ENCODE data around the gene NRXN3.

The NRXN3 gene

DNA sequence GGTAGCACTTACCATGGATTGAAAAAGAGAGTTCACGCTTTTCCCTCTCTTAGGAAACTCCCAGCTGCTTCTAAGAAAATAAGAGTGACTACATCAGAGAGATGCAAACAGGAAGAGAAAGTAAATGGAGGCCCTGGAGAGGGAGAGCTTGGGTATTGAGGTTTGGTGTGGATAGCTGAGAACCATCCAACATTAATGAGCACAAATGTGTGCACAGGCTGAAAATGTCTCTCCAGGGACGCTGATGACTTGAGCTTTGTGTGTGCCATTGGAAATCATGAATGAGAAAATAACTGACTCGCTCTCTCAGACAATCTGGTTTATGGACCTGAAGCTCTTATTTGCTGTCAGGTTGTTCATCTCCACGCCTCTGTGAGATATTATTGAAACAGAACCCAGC lies 318.8 kb downstream of the NRXN3 start:
- Histone ChIP-seq H3K36me3 (ENCODE audit: control insufficient read depth, insufficient read depth, low read length) (no peaks in the 10 kb centered on the region), H3K27ac (ENCODE audit: insufficient read depth, low read depth, low read length, poor library complexity, severe bottlenecking) (no peak overlapping the region), H3K27me3 (ENCODE audit: control insufficient read depth, insufficient read depth, low read length, poor library complexity, severe bottlenecking) (no peaks in the 10 kb centered on the region), H3K9me3 (ENCODE audit: control insufficient read depth, low read length) (no peaks in the 10 kb centered on the region), H3K4me1 (ENCODE audit: control insufficient read depth, insufficient read depth, low read length) (no peaks in the 10 kb centered on the region), H3K4me3 (ENCODE audit: insufficient read depth, low read depth, low read length) (no peak overlapping the region)
- WGBS, 2 experiments = 93 to 94% methylated on average over 4 of the region's 4 CpGs

DNA sequence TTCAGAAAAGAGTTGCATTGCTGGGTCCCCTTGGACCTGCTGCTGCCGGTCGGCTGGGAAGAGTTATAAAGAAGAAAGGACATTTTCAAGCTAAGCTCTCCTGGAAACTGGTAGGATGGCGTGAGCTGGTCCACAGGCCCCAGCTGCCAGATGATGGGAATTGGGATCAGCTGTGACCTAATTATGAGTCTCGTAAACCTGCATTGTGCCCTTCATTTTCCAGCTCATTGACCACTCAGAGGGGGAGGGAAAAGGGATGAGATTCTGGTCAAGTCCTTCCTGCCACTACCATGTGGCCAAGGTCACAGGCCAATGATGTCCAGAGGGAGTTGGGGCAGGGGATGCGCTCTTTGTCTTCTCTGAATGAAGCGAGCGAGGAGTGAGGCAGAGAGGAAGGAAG lies 320.9 kb downstream of the NRXN3 start:
- Histone ChIP-seq H3K36me3 (ENCODE audit: control insufficient read depth, insufficient read depth, low read length) (no peaks in the 10 kb centered on the region), H3K4me3 (ENCODE audit: insufficient read depth, low read depth, low read length) (no peak overlapping the region)
- 85 to 91% methylated on average over 7 of the region's 7 CpGs for WGBS, 2 experiments

DNA sequence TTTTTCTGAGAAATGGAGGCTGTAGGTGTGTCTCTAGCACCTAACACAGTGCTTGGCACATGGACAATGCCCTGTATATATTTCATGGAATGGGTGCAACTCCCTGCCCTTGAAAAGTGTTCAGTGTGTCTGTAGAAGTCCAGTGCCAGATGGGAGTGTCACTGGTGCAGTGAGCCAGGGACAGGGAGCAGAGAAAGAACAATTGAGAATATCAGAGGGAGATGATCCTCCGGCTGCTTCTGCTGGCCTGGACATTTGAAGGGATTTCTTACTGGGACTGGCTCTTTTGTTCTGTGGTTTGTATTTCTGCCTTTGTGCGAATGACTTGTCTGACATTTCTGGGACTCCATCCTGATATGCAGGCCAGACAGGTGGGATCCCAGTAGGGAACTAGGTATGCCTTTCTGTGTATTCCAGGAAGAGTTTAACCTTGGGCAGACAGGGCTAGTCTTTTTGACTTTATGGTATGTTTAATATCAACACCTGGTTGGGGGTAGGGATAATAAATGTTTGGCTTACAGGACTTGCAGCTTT lies 328.0 kb downstream of the NRXN3 start:
- H3K9me3 ChIP-seq (ENCODE audit: control insufficient read depth, low read length) = no peaks in the 10 kb centered on the region
- no peaks in the 10 kb centered on the region for H3K27me3 ChIP-seq (ENCODE audit: control insufficient read depth, insufficient read depth, low read length, poor library complexity, severe bottlenecking)
- H3K27ac ChIP-seq (ENCODE audit: insufficient read depth, low read depth, low read length, poor library complexity, severe bottlenecking) = no peak overlapping the region
- no peaks in the 10 kb centered on the region for H3K36me3 ChIP-seq (ENCODE audit: control insufficient read depth, insufficient read depth, low read length)
- WGBS, 2 experiments = 93 to 96% methylated on average over 2 of the region's 2 CpGs
- H3K4me3 ChIP-seq (ENCODE audit: insufficient read depth, low read depth, low read length) = no peak overlapping the region
- H3K4me1 ChIP-seq (ENCODE audit: control insufficient read depth, insufficient read depth, low read length) = peaks cover 3% of the 10 kb centered on the region

More for the DNA sequence above, 320.9 kb downstream of the NRXN3 start:
- no peaks in the 10 kb centered on the region for H3K9me3 ChIP-seq (ENCODE audit: control insufficient read depth, low read length)
- no peaks in the 10 kb centered on the region for H3K27me3 ChIP-seq (ENCODE audit: control insufficient read depth, insufficient read depth, low read length, poor library complexity, severe bottlenecking)
- H3K4me1 ChIP-seq (ENCODE audit: control insufficient read depth, insufficient read depth, low read length) = no peaks in the 10 kb centered on the region
- no peak overlapping the region for H3K27ac ChIP-seq (ENCODE audit: insufficient read depth, low read depth, low read length, poor library complexity, severe bottlenecking)

DNA sequence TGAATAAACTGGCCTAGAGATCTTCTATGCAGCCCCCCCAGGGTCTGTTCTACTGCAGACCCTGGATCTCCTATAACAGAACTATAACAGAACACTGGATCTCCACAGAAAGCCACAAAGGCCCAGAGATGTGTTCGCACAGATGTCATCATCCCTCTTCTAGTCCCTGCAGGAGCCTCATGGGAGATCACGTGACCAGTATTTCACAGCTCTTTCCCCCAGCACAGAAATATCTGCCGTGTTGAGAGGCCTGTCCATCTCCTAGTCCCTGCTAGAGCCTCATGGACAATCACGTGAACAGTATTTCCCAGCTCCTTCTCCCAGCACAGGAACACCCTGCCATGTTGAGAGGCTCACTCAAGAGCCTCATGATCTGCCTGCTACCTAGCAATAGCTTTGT lies 331.7 kb downstream of the NRXN3 start:
- H3K27ac ChIP-seq (ENCODE audit: insufficient read depth, low read depth, low read length, poor library complexity, severe bottlenecking) = no peak overlapping the region
- no peaks in the 10 kb centered on the region for H3K9me3 ChIP-seq (ENCODE audit: control insufficient read depth, low read length)
- no peaks in the 10 kb centered on the region for H3K27me3 ChIP-seq (ENCODE audit: control insufficient read depth, insufficient read depth, low read length, poor library complexity, severe bottlenecking)
- no peaks in the 10 kb centered on the region for H3K36me3 ChIP-seq (ENCODE audit: control insufficient read depth, insufficient read depth, low read length)
- H3K4me1 ChIP-seq (ENCODE audit: control insufficient read depth, insufficient read depth, low read length) = peaks cover 3% of the 10 kb centered on the region
- 88 to 91% methylated on average over 4 of the region's 4 CpGs for WGBS, 2 experiments
- no peak overlapping the region for H3K4me3 ChIP-seq (ENCODE audit: insufficient read depth, low read depth, low read length)

DNA sequence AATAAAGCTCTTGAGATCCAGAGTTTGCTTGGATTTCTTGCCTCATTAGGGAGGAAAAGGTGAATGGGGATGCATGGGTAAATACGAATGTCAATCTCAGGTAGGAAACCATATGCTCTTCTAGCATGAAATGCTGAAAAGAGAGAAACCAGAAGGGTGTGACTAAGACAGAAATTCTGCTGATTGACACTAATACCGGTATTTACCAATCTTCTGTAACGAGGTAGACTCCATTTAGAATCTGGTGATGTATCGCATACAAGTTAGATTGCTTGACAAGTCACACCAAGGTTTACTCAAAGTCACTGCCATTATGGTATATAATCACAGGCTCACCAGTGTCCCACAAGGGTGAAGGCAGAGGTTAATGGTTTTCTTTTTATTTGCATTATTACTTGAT lies 337.9 kb downstream of the NRXN3 start:
- 95 to 96% methylated on average over 4 of the region's 4 CpGs for WGBS, 2 experiments
- no peaks in the 10 kb centered on the region for H3K4me1 ChIP-seq (ENCODE audit: control insufficient read depth, insufficient read depth, low read length)
- no peak overlapping the region for H3K27ac ChIP-seq (ENCODE audit: insufficient read depth, low read depth, low read length, poor library complexity, severe bottlenecking)

DNA sequence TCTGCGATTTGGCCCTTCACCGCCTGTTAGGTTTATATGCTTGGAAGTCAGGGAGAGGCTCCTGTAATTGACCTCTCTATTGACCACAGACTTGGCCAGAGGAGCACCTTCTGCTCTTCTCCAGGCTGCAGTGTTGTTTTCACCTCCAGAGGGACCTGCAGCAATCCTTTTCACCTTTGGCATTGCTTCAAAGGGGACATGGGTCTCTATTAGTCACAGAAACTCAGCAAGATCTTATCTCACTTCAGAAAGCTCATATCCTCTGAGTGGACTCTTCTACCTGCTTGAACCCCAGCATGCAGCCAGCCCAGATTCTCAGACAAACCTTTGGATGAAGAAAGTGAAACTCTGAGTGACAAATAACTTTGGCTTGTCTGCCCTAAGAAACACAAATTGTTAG lies 339.3 kb downstream of the NRXN3 start:
- 65 to 69% methylated on average over 2 of the region's 2 CpGs for WGBS, 2 experiments
- no peaks in the 10 kb centered on the region for H3K36me3 ChIP-seq (ENCODE audit: control insufficient read depth, insufficient read depth, low read length)
- H3K9me3 ChIP-seq (ENCODE audit: control insufficient read depth, low read length) = no peaks in the 10 kb centered on the region
- H3K27me3 ChIP-seq (ENCODE audit: control insufficient read depth, insufficient read depth, low read length, poor library complexity, severe bottlenecking) = no peaks in the 10 kb centered on the region
- no peaks in the 10 kb centered on the region for H3K4me1 ChIP-seq (ENCODE audit: control insufficient read depth, insufficient read depth, low read length)
- H3K4me3 ChIP-seq (ENCODE audit: insufficient read depth, low read depth, low read length) = no peak overlapping the region
- no peak overlapping the region for H3K27ac ChIP-seq (ENCODE audit: insufficient read depth, low read depth, low read length, poor library complexity, severe bottlenecking)

More for the DNA sequence above, 337.9 kb downstream of the NRXN3 start:
- Histone ChIP-seq H3K36me3 (ENCODE audit: control insufficient read depth, insufficient read depth, low read length) (no peaks in the 10 kb centered on the region), H3K27me3 (ENCODE audit: control insufficient read depth, insufficient read depth, low read length, poor library complexity, severe bottlenecking) (no peaks in the 10 kb centered on the region), H3K4me3 (ENCODE audit: insufficient read depth, low read depth, low read length) (no peak overlapping the region), H3K9me3 (ENCODE audit: control insufficient read depth, low read length) (no peaks in the 10 kb centered on the region)

DNA sequence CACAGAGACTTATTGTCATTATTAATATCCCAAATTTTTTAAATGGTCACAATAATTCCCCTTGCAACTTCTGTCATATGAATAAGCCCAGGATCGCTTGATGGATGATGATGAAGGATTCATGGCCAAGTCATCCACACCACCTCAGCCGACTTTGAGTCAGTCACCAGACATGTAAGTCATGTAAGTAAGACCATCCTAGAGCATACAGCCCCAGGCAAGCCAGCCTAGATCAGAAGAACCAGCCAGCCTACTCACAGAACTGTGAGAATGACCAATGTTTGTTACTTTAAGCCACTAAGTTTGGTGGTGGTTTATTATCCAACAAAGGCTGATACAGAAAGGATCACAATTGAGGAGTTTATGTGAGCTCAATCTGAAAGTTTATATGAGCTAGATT lies 341.8 kb downstream of the NRXN3 start:
- no peaks in the 10 kb centered on the region for H3K36me3 ChIP-seq (ENCODE audit: control insufficient read depth, insufficient read depth, low read length)
- H3K9me3 ChIP-seq (ENCODE audit: control insufficient read depth, low read length) = no peaks in the 10 kb centered on the region
- H3K4me1 ChIP-seq (ENCODE audit: control insufficient read depth, insufficient read depth, low read length) = no peaks in the 10 kb centered on the region
- no peaks in the 10 kb centered on the region for H3K27me3 ChIP-seq (ENCODE audit: control insufficient read depth, insufficient read depth, low read length, poor library complexity, severe bottlenecking)
- no peak overlapping the region for H3K27ac ChIP-seq (ENCODE audit: insufficient read depth, low read depth, low read length, poor library complexity, severe bottlenecking)
- no peak overlapping the region for H3K4me3 ChIP-seq (ENCODE audit: insufficient read depth, low read depth, low read length)
- WGBS, 2 experiments = 88 to 93% methylated on average over 2 of the region's 2 CpGs

DNA sequence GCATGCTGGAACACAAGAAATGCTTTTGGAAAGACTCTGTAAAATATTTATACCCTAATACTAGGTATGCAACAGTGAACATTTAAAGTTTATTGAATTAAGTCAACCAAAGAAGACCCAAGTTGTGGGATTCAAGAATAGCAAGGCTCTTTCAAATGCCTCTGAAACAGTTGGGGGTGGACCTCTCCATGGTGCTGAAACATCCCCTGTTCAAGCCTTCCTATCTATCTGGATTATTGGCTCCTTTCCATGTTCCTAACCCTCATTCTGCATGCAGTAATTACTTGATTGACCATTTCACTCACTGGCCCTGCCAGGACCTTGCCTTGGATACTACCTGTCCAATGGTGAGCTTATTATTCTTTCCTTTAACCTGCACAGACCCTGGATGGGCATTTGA lies 349.7 kb downstream of the NRXN3 start:
- Histone ChIP-seq H3K4me1 (ENCODE audit: control insufficient read depth, insufficient read depth, low read length) (no peaks in the 10 kb centered on the region), H3K27me3 (ENCODE audit: control insufficient read depth, insufficient read depth, low read length, poor library complexity, severe bottlenecking) (no peaks in the 10 kb centered on the region), H3K27ac (ENCODE audit: insufficient read depth, low read depth, low read length, poor library complexity, severe bottlenecking) (no peak overlapping the region), H3K36me3 (ENCODE audit: control insufficient read depth, insufficient read depth, low read length) (no peaks in the 10 kb centered on the region), H3K4me3 (ENCODE audit: insufficient read depth, low read depth, low read length) (no peak overlapping the region), H3K9me3 (ENCODE audit: control insufficient read depth, low read length) (no peaks in the 10 kb centered on the region)

DNA sequence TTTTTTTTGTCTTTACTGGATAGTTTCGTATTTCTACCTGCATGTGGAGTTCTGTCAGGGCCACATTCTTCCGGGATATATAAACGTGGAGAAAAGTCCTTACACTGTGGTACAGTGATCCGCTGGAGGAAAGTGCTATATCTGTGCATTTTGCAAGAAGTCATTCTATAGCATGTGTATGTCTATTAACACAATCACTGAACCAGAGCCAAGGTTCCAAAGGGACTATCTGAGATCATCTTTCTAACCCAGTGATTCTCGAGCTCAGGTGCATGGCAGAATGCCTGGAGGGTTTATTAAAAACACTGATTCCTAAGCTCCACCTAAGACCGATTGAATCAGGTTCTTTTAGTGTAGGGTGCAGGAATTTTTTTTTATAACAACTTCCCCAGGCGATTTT lies 354.0 kb downstream of the NRXN3 start:
- 90 to 95% methylated on average over 6 to 7 of the region's 7 CpGs for WGBS, 2 experiments
- Histone ChIP-seq H3K4me1 (ENCODE audit: control insufficient read depth, insufficient read depth, low read length) (no peaks in the 10 kb centered on the region), H3K27ac (ENCODE audit: insufficient read depth, low read depth, low read length, poor library complexity, severe bottlenecking) (no peak overlapping the region), H3K4me3 (ENCODE audit: insufficient read depth, low read depth, low read length) (no peak overlapping the region), H3K9me3 (ENCODE audit: control insufficient read depth, low read length) (no peaks in the 10 kb centered on the region), H3K36me3 (ENCODE audit: control insufficient read depth, insufficient read depth, low read length) (no peaks in the 10 kb centered on the region), H3K27me3 (ENCODE audit: control insufficient read depth, insufficient read depth, low read length, poor library complexity, severe bottlenecking) (no peaks in the 10 kb centered on the region)

DNA sequence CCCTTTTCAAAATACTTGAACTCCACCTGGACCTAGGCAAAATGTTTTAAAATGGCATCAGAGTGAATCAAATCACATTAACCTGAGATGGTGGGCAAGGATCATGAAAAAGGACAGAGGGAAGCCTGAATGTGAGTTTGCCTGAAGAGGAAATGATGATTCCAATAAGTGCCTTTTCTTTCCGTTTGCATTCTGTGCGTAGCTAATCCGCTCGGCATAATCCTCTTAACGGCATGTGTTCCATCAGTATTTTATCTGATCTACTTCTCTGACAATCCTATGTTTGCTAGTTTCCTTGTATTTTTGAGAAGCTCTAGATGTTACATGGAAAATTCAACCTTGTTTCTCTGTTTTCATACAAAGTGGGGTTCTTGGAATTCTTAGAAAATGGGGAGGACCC lies 354.6 kb downstream of the NRXN3 start:
- 76 to 92% methylated on average over 5 of the region's 5 CpGs for WGBS, 2 experiments

DNA sequence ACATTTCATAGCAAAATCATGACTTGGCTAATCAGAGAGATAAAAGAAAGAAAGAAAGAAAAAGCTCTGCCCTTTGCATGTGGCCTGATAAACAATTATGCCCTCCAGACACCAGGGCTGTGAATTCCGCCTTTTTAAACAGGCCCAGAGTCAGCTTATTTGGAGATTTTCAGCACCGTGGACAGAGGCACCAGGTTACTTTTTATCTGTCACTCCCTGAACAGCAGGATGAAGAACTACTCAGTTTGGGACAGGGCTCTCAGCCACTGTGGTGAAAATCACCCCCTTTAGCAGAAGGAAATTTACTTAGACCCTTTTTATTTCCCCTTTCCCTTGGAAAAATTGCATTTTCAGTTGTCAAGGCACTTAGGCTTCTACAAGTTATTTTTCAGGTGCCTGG lies 359.9 kb downstream of the NRXN3 start:
- H3K27ac ChIP-seq (ENCODE audit: insufficient read depth, low read depth, low read length, poor library complexity, severe bottlenecking) = no peak overlapping the region
- no peaks in the 10 kb centered on the region for H3K9me3 ChIP-seq (ENCODE audit: control insufficient read depth, low read length)
- H3K27me3 ChIP-seq (ENCODE audit: control insufficient read depth, insufficient read depth, low read length, poor library complexity, severe bottlenecking) = no peaks in the 10 kb centered on the region
- H3K4me1 ChIP-seq (ENCODE audit: control insufficient read depth, insufficient read depth, low read length) = no peaks in the 10 kb centered on the region
- H3K36me3 ChIP-seq (ENCODE audit: control insufficient read depth, insufficient read depth, low read length) = no peaks in the 10 kb centered on the region
- no peak overlapping the region for H3K4me3 ChIP-seq (ENCODE audit: insufficient read depth, low read depth, low read length)
- 18 to 24% methylated on average over 2 of the region's 2 CpGs for WGBS, 2 experiments

More for the DNA sequence above, 354.6 kb downstream of the NRXN3 start:
- Histone ChIP-seq H3K4me3 (ENCODE audit: insufficient read depth, low read depth, low read length) (no peak overlapping the region), H3K9me3 (ENCODE audit: control insufficient read depth, low read length) (no peaks in the 10 kb centered on the region), H3K36me3 (ENCODE audit: control insufficient read depth, insufficient read depth, low read length) (no peaks in the 10 kb centered on the region), H3K27ac (ENCODE audit: insufficient read depth, low read depth, low read length, poor library complexity, severe bottlenecking) (no peak overlapping the region), H3K27me3 (ENCODE audit: control insufficient read depth, insufficient read depth, low read length, poor library complexity, severe bottlenecking) (no peaks in the 10 kb centered on the region), H3K4me1 (ENCODE audit: control insufficient read depth, insufficient read depth, low read length) (no peaks in the 10 kb centered on the region)
